ENCODE results near the gene ZSCAN29.
A peak's percentile ranks its signal among the peaks of the same experiment; 100 is the strongest.
"Not testable (repeated sequence)": the region's sequence is repeated elsewhere in the genome, so short reads cannot be mapped to it uniquely, and the experiment has no call there.

ZSCAN29 gene

DNA sequence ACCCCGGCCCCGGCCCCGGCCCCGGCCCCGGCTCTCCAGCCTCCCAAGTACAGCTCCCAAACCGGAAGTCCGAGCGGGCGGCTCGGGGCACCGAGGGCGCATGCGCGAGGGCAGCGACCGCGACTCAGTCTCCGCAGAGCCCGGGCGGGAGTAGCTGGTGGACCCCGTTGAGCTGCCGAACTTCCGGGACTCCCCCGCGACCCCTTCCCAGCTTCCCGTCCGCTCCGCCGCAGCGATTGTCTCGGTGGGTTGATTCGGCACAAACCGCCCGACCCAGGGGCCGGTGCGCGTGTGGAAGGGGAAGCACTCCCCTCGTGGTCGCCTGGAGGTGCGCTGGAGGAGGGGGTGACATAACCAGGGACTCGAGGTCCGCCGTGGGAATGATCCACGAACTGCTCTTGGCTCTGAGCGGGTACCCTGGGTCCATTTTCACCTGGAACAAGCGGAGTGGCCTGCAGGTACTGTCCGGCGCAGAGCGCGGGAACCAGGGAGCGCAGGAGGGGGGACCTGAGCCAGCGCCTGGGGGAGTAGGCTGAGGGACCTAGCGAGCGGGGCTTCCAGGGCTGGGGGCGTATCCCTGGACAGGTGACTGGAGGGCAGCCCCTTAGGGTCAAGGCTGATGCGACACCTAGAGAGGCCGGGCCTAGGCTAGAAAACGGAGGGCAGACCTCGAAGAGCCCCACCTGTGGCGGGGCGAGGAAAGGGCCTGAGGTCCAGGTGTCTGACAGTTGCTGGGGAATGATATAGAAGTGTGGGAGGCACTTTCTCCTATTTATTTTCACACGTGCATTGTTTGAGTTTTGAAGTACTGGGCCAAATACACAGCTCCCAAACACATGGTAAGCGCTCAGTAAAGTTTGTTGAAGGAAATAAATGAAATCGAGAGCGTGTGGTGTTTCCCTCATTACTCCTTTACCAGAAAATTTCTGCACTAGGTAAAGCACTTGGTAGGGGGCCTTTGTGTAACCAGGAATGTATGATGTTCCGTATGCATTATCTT, at the start of gene ZSCAN29, which contains the start of gene TUBGCP4:
Gene ZSCAN29 (minus strand): TSS at position 69 of the 1,000 bp plus-strand sequence. CDS start 1,130 bp downstream, outside the sequence.
Gene TUBGCP4 (plus strand): TSS at position 127 of the 1,000 bp plus-strand sequence. CDS start 254 bp downstream, at position 381.
- peaks cover 5% of the 10 kb centered on the region for H3K36me3 ChIP-seq (ENCODE audit: insufficient read depth, low read length)
- H3K9me3 ChIP-seq (ENCODE audit: control insufficient read depth, insufficient read depth, low read length) = no peaks in the 10 kb centered on the region
- H3K4me1 ChIP-seq (ENCODE audit: insufficient read depth, low read length) = no peaks in the 10 kb centered on the region
- H3K9ac ChIP-seq (ENCODE audit: low read depth, low read length) = peak within 1 kb of the TSS; percentile 86

DNA sequence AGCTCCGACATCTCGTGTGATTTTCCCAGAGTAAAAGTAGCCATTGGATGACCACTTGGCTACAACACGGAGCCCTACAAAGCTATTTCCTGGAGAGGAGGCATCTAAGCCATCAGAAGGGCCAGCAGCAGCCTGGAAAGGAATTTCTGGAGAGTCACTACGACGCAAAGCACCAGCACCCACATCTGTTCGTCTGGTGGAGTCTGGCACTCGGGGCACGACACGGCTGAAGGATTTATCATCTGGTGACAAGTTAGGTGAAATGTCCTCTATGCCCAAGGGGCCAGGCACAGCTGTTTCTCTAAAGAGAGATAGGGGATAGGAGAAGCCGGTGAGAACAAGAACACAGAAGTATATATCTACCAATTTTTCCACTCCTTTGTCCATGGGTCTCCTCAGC, 49.6 kb upstream of the ZSCAN29 start:
- Histone ChIP-seq H3K4me1 (ENCODE audit: insufficient read depth, low read length) (no peaks in the 10 kb centered on the region), H3K9me3 (ENCODE audit: control insufficient read depth, insufficient read depth, low read length) (no peaks in the 10 kb centered on the region), H3K9ac (ENCODE audit: low read depth, low read length) (no peak overlapping the region), H3K36me3 (ENCODE audit: insufficient read depth, low read length) (peaks cover 17% of the 10 kb centered on the region)

DNA sequence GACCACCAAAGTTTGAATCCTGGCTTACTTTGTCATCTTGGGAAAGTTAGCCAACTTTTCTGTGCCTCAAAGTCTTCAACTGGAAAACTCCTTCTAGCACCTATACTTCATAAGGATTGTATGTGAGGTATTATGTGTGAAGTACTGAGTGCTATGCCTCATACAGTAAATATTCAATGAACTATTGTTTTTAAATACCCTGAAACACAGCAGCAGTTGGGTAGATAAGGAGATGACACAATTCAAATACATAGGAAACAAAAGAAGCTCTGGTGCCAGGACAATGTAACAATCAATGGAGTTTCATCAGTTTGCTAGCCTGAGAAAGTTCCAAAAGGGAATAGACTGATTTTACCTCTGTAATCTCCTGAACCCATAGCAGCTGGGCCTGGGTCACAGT, 43.4 kb upstream of the ZSCAN29 start:
- Histone ChIP-seq H3K36me3 (ENCODE audit: insufficient read depth, low read length) (peaks cover 19% of the 10 kb centered on the region), H3K9ac (ENCODE audit: low read depth, low read length) (no peak overlapping the region)

DNA sequence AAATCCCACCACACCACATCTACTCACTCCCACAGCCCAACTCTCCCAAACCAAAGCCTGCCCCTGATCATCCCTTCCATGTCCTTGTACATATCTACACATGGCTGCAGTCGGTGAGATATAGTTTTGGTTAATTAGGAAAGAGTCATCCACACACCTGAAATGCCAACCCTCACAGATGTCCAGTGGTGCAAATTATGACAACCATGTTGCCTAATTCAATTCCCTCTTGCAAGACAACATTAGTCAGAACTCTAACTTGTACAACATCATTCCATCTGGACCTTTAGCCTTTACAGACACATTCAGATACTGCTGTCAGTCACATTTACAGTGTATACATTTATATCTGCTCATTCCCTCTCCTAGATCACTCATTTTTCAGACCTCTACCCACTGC, 41.3 kb upstream of the ZSCAN29 start:
- Histone ChIP-seq H3K9ac (ENCODE audit: low read depth, low read length) (no peak overlapping the region), H3K36me3 (ENCODE audit: insufficient read depth, low read length) (peaks cover 36% of the 10 kb centered on the region), H3K4me1 (ENCODE audit: insufficient read depth, low read length) (no peaks in the 10 kb centered on the region), H3K9me3 (ENCODE audit: control insufficient read depth, insufficient read depth, low read length) (no peaks in the 10 kb centered on the region)

More for the DNA sequence above, 43.4 kb upstream of the ZSCAN29 start:
- H3K9me3 ChIP-seq (ENCODE audit: control insufficient read depth, insufficient read depth, low read length) = no peaks in the 10 kb centered on the region
- no peaks in the 10 kb centered on the region for H3K4me1 ChIP-seq (ENCODE audit: insufficient read depth, low read length)

DNA sequence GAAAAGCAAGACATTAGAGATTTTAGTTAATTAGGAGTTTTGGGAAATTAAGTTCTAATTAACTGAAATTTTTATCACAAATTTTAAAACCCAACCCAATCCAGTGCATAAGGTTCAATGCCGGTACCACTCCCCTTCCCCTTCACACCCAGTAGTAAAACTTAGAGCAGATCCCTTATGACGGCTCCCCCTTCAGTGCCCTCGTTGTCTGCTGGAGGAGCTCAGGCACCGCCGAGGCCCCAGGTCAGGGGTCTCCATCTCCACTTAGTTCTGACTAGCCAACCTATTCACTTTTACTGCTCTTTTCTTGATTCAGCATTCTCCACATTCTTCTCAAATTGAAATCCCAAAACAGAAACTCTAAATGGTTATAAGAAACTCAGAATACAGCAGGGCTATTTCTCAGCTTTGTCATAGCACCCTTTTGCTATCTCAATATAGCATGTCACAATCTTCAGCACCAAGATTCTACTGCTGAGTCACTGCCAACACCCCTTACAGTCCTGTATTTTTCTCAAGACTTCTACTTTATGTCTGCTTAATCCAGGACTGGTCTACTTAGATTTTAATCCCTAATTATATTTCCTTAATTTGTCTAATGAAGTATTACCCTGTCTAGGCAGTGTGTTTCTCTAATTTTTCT, 39.9 kb upstream of the ZSCAN29 start:
- Histone ChIP-seq H3K36me3 (ENCODE audit: insufficient read depth, low read length) (peaks cover 45% of the 10 kb centered on the region), H3K4me1 (ENCODE audit: insufficient read depth, low read length) (no peaks in the 10 kb centered on the region), H3K9ac (ENCODE audit: low read depth, low read length) (no peak overlapping the region)

DNA sequence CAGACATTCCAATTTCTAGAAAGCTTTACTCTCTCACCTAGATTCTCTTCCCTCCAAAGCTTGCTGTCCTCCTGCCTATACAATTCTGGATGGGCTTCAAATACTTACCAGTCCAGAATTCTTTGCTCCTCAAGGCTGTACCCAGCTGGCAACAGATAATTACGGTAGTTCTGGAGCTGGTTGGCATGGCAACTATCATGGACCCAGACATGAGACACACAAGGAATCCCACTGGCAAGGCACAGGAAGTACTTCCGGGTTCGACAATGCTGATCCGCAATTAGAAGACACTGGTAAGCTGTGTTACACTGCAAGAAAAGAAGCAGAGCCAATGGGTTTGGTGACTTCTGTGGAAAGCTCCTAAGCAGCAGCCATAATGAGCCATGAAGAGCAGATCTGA, 37.9 kb upstream of the ZSCAN29 start:
- H3K9me3 ChIP-seq (ENCODE audit: control insufficient read depth, insufficient read depth, low read length) = no peaks in the 10 kb centered on the region
- H3K4me1 ChIP-seq (ENCODE audit: insufficient read depth, low read length) = no peaks in the 10 kb centered on the region
- peaks cover 50% of the 10 kb centered on the region for H3K36me3 ChIP-seq (ENCODE audit: insufficient read depth, low read length)
- no peak overlapping the region for H3K9ac ChIP-seq (ENCODE audit: low read depth, low read length)

More for the DNA sequence above, 39.9 kb upstream of the ZSCAN29 start:
- H3K9me3 ChIP-seq (ENCODE audit: control insufficient read depth, insufficient read depth, low read length) = no peaks in the 10 kb centered on the region

DNA sequence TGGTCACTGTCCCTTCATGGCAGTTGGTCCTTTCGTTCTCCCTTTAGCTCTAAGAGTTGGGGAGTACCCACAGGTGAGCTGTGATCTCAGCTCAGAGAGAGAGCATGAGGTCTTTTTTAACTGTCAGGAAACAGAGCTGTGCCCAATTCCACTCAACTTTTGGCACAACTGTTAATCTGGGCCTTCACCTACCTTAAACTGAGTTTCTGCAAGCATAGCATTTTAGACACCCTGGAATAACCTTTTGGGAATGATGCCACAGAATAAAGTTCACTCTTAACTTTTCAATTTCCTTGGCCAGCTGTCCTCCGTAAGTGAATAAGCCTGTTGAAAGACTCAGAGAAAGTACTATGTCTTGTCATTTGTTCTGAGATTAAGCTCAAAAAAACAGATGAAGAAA, 36.0 kb upstream of the ZSCAN29 start:
- H3K36me3 ChIP-seq (ENCODE audit: insufficient read depth, low read length) = peaks cover 63% of the 10 kb centered on the region
- H3K4me1 ChIP-seq (ENCODE audit: insufficient read depth, low read length) = no peaks in the 10 kb centered on the region
- H3K9ac ChIP-seq (ENCODE audit: low read depth, low read length) = no peak overlapping the region
- no peaks in the 10 kb centered on the region for H3K9me3 ChIP-seq (ENCODE audit: control insufficient read depth, insufficient read depth, low read length)

DNA sequence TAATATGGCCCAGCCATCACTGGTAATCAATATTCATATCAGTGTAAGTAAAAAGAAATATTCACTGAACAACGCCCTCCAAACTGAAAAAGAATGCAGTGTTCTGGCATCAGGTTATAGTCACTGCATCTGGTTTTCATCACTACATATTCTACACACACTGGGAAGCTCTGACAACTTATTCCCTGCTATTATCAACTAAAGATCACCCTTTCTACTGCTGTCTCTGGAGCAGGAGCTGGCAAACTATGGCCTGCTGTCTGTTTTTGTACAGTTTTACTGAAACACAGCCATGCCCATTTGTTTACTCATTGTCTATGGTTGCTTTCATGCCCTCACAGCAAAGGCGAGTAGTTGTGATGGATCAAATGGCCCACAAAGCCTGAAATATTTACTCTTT, 35.3 kb upstream of the ZSCAN29 start:
- H3K36me3 ChIP-seq (ENCODE audit: insufficient read depth, low read length) = peaks cover 66% of the 10 kb centered on the region
- no peaks in the 10 kb centered on the region for H3K9me3 ChIP-seq (ENCODE audit: control insufficient read depth, insufficient read depth, low read length)
- H3K4me1 ChIP-seq (ENCODE audit: insufficient read depth, low read length) = no peaks in the 10 kb centered on the region

DNA sequence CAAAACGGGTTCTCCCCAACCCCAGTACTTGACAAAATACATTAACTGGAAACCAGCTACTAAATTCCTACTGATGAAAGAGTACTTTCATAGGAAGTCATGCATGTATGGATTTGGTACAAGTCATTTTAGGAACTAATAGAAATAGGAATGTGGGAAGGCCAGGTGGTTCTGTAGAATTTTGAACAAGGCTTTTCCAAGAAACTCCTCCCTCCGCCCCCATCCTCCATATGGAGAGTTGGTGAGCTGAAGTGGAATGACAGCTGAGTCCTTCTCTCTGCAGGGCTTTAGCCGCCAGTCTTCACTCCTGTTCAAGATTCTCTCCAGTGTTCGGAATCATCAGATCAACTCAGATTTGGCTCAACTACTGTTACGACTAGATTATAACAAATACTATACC, 33.3 kb upstream of the ZSCAN29 start:
- H3K36me3 ChIP-seq (ENCODE audit: insufficient read depth, low read length) = peaks cover 57% of the 10 kb centered on the region
- no peak overlapping the region for H3K9ac ChIP-seq (ENCODE audit: low read depth, low read length)

More for the DNA sequence above, 35.3 kb upstream of the ZSCAN29 start:
- no peak overlapping the region for H3K9ac ChIP-seq (ENCODE audit: low read depth, low read length)

DNA sequence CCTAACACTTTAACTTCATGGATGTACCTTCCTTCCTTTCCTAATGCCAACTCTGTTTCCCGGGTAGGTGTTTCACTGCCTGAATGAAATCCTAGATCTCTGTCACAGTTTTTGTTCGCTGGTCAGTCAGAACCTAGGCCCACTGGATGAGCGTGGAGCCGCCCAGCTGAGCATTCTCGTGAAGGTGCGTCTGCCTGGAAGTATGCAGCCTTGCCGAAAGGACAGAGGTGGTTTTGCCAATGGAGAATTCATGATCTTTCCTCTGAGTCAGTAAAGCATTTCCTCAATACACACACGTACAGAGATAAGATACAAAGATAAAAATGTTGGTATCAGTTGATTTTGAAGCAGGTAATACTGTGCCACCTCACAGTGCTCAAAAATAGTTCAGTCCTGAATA, 32.8 kb upstream of the ZSCAN29 start:
- Histone ChIP-seq H3K4me1 (ENCODE audit: insufficient read depth, low read length) (no peaks in the 10 kb centered on the region), H3K36me3 (ENCODE audit: insufficient read depth, low read length) (peaks cover 52% of the 10 kb centered on the region), H3K9ac (ENCODE audit: low read depth, low read length) (no peak overlapping the region), H3K9me3 (ENCODE audit: control insufficient read depth, insufficient read depth, low read length) (no peaks in the 10 kb centered on the region)

More for the DNA sequence above, 33.3 kb upstream of the ZSCAN29 start:
- no peaks in the 10 kb centered on the region for H3K9me3 ChIP-seq (ENCODE audit: control insufficient read depth, insufficient read depth, low read length)
- H3K4me1 ChIP-seq (ENCODE audit: insufficient read depth, low read length) = no peaks in the 10 kb centered on the region

DNA sequence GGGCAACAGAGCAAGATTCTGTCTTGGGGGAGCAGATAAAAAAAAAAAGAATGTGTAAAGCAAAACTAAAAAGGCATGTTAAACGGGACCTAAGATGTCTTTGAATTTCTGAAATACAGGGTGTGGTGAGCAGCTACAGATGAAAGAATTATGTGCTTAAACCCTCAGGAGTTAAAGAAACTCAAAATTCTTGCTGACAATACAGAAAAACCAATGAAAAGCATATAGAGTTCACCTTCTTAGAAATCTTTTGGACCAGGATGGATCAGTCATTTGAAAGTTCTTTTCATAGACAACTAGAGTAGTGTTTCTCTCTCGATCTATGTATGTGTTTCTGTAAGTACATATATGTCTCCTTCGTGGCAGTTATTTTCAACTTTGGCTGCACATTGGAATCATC, 31.4 kb upstream of the ZSCAN29 start:
- H3K4me1 ChIP-seq (ENCODE audit: insufficient read depth, low read length) = no peaks in the 10 kb centered on the region
- H3K9me3 ChIP-seq (ENCODE audit: control insufficient read depth, insufficient read depth, low read length) = no peaks in the 10 kb centered on the region
- no peak overlapping the region for H3K9ac ChIP-seq (ENCODE audit: low read depth, low read length)
- peaks cover 39% of the 10 kb centered on the region for H3K36me3 ChIP-seq (ENCODE audit: insufficient read depth, low read length)

DNA sequence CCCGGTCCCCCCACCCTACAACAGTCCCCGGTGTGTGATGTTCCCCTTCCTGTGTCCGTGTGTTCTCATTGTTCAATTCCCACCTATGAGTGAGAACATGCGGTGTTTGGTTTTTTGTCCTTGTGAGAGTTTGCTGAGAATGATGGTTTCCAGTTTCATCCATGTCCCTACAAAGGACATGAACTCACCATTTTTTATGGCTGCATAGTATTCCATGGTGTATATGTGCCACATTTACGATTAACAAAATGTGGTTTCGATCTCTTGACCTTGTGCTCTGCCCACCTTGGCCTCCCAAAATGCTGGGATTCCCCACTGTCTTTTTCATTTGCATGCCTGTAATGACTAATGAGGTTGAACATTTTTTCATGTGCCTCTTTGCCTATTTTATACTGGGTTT, 22.7 kb upstream of the ZSCAN29 start:
- H3K36me3 ChIP-seq (ENCODE audit: insufficient read depth, low read length) = peaks cover 18% of the 10 kb centered on the region
- H3K4me1 ChIP-seq (ENCODE audit: insufficient read depth, low read length); H3K9me3 ChIP-seq (ENCODE audit: control insufficient read depth, insufficient read depth, low read length); H3K9ac ChIP-seq (ENCODE audit: low read depth, low read length): not testable (repeated sequence)

DNA sequence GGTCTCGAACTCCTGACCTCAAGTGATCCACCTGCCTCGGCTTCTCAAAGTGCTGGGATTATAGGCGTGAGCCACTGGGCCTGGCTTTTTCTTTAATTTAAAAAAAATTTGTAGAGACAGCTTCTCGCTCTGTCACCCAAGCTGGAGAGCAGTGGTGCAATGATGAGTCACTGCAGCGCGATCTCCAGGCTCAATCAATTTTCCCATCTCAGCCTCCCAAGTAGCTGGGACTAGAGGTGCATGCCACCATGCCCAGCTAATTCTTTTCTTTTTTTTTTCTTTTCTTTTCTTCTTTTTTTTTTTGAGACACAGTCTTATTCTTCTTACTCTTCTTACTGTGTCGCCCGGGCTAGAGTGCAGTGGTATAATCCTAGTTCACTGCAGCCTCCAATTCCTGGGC, 19.9 kb upstream of the ZSCAN29 start:
- peaks cover 15% of the 10 kb centered on the region; the same call in 1 of the 2 replicates for H3K36me3 ChIP-seq (ENCODE audit: insufficient read depth, low read length)
- H3K9me3 ChIP-seq (ENCODE audit: control insufficient read depth, insufficient read depth, low read length) = no peaks in the 10 kb centered on the region
- no peak overlapping the region for H3K9ac ChIP-seq (ENCODE audit: low read depth, low read length)
- H3K4me1 ChIP-seq (ENCODE audit: insufficient read depth, low read length) = no peaks in the 10 kb centered on the region

DNA sequence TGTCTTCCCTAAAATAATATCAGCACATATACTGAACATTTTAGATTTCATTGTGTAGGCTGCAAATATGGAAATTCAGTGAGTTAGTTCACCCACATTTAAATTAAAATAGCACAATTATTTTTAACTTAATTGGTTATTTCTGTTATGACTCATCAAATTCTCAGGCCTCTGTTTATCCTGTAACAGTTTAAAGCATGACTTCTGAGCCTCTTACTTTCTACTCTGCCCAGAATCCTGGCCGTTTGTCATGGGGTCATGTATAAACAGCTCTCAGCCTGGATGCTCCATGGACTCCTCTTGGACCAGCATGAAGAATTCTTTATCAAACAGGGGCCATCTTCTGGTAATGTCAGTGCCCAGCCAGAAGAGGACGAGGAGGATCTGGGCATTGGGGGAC, 12.2 kb upstream of the ZSCAN29 start:
- peaks cover 7% of the 10 kb centered on the region for H3K36me3 ChIP-seq (ENCODE audit: insufficient read depth, low read length)
- H3K9me3 ChIP-seq (ENCODE audit: control insufficient read depth, insufficient read depth, low read length) = no peaks in the 10 kb centered on the region
- no peak overlapping the region for H3K9ac ChIP-seq (ENCODE audit: low read depth, low read length)
- H3K4me1 ChIP-seq (ENCODE audit: insufficient read depth, low read length) = no peaks in the 10 kb centered on the region

Measured in ES-I3 (cell line).